Measurements from ENCODE around the gene ROGDI. TPM values are rescaled to one million over a fixed set of nuclear protein-coding genes. Genes with fewer than 3 reads are reported as not detected.

Gene ROGDI
- total and polyA plus RNA-seq, 9 of the 15 experiments (the other 6 are each of a cell fraction or from before 2014, with no cell fraction given) = 0.97 to 37.3 (median 16.5) TPM

DNA sequence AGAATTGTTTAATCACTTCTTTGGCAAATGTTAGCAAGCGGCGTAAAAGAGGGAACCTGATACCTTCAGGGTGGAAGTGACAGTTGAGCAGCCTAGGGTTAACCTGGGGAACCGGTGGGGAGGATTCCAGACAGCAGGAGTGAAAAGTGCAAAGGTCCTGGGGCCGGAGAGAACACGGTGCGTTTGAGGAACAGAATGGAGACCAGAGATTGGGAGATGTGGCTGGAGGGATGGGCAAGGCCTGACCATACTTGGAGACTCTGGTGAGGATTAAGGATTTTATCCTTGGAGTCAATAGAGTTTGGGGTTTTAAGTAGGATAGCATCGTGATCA is 33.2 kb downstream of the ROGDI start:
- in situ Hi-C loops (cut with MboI) (no loop called here), intact Hi-C loops (cut with micrococcal nuclease) (loop anchor here (2.0 kb wide), 1 partner anchor 36 kb away; no protein-coding TSS in a partner anchor)
- TF ChIP-seq EHMT2 (IDR thresholded peaks at IDR 0.05) (0 out of 2 replicates have a peak, but pooled peaks have one; percentile 16), KAT7 (CRISPR knock-in tag; IDR thresholded peaks at IDR 0.05; ENCODE audit: borderline replicate concordance) (no peak), SMARCA5 (IDR thresholded peaks at IDR 0.05) (peak; percentile 66; the same call in 1 of the 2 replicates), ZNF263 (CRISPR knock-in tag; IDR thresholded peaks at IDR 0.05; ENCODE audit: borderline replicate concordance) (peak; percentile 81), ZKSCAN8 (CRISPR knock-in tag; IDR thresholded peaks at IDR 0.05) (peak; percentile 67; the same call in 1 of the 2 replicates), PRMT5 (CRISPR knock-in tag; IDR thresholded peaks at IDR 0.05) (no peak)
- Histone ChIP-seq H2AFZ (ENCODE audit: low read depth, low read length) (peak overlapping the region; percentile 91), H3K79me2 (ENCODE audit: control insufficient read depth, insufficient read depth, low read length) (peaks cover 21% of the 10 kb centered on the region), H3K4me1 (replicated peaks in 1 of 2; ENCODE audit: control insufficient read depth in 2 of 2, insufficient read depth in 2 of 2, low read length in 2 of 2) (peaks cover 21 to 39% of the 10 kb centered on the region in 2 experiments), H3K27ac (ENCODE audit: extremely low read depth, low read depth, low read length) (peak overlapping the region; percentile 23; the same call in 1 of the 3 replicates), H3K27me3 (ENCODE audit: control insufficient read depth in 2 of 2, insufficient read depth in 2 of 2, low read length in 2 of 2) (no peaks in the 10 kb centered on the region), H3K4me2 (ENCODE audit: insufficient read depth, low read length) (peak overlapping the region; percentile 82), H3K9me3 (replicated peaks; ENCODE audit: control insufficient read depth, insufficient read depth, low read depth, low read length) (no peaks in the 10 kb centered on the region), H3K9ac (ENCODE audit: insufficient read depth in 1 of 2, low read depth in 2 of 2, low read length in 2 of 2) (peak overlapping the region; percentile 62 to 90; a peak in 2 of 4 replicates), H4K20me1 (replicated peaks; ENCODE audit: control insufficient read depth, insufficient read depth, low read length) (no peaks in the 10 kb centered on the region), H3K4me3 (peak overlapping the region; percentile 40), H3K36me3 (ENCODE audit: control insufficient read depth, insufficient read depth, low read length) (peaks cover 10% of the 10 kb centered on the region; the same call in 2 of the 3 replicates), H3K9me1 (ENCODE audit: control insufficient read depth, insufficient read depth, low read length) (no peaks in the 10 kb centered on the region)
- no TSS peak for BruUV-seq (replicated peaks)
- ChIA-PET POLR2A (interaction anchor here (0.7 to 2.3 kb wide), 4 partner anchors 8 to 153 kb away, joined by 5 to 9 read pairs (median 6); partner anchors contain the start of genes ANKS3 and DNAAF8), CTCF (ENCODE audit: low intra/inter-chr PET ratio) (no interaction called here)
- no peak for FAIRE-seq
- no peak for DNase-seq (ENCODE audit: extremely low read depth in 1 of 4, low spot score in 3 of 4)
- no peak for ATAC-seq
- 26% methylated on average over 7 of the region's 7 CpGs for WGBS (ENCODE audit: insufficient coverage, low coverage, missing lambda C conversion rate)

All from K562 (cell line).